WTC11 (cell line): Measurements from ENCODE around the gene LRRC1. TPM values are rescaled to one million over a fixed set of nuclear protein-coding genes. Genes with fewer than 3 reads are reported as not detected.
A peak's percentile ranks its signal among the peaks of the same experiment; 100 is the strongest.

ENCODE experiments used
- ATAC-seq: fragments of 200-7000 bp; cut with Tn5 transposase; 2 replicates; pipeline ENCODE4 v1.10.0; 2021; ENCODE audit warnings: mild to moderate bottlenecking, moderate library complexity
- CTCF ChIA-PET: fragments of 300-600 bp; sonication (Branson Sonifier 250); formaldehyde crosslinking; loops from one replicate; lab custom pipeline; 2021; ENCODE audit warnings: antibody characterized with exemption; lab: Charles Lee
- POLR2A ChIA-PET: fragments of 350-600 bp; sonication (Branson Sonifier 250); formaldehyde crosslinking; loops from one replicate; lab custom pipeline; 2021; ENCODE audit warnings: antibody characterized with exemption; lab: Charles Lee
- DNase-seq: peaks from one replicate; pipeline ENCODE4 v3.0.0; 2021; ENCODE audit warnings: low spot score
- H3K27ac Mint-ChIP-seq: 2 replicates; pipeline ENCODE4 v1.8.0; 2021; ENCODE audit warnings: mixed read lengths
- H3K27me3 Mint-ChIP-seq: 2 replicates; pipeline ENCODE4 v1.8.0; 2021; ENCODE audit warnings: low read depth, mild to moderate bottlenecking, moderate library complexity, mixed read lengths
- H3K36me3 Mint-ChIP-seq: 2 replicates; pipeline ENCODE4 v1.8.0; 2021; ENCODE audit warnings: mixed read lengths
- H3K4me1 Mint-ChIP-seq: 2 replicates; pipeline ENCODE4 v1.8.0; 2022; ENCODE audit warnings: mixed read lengths
- H3K4me3 Mint-ChIP-seq: 2 replicates; pipeline ENCODE4 v1.8.0; 2021; ENCODE audit warnings: mild to moderate bottlenecking, moderate library complexity, mixed read lengths
- H3K9me3 Mint-ChIP-seq: 2 replicates; pipeline ENCODE4 v1.8.0; 2021; ENCODE audit warnings: mixed read lengths
- AFF4 ChIP-seq: sonication (generic); formaldehyde crosslinking; IDR thresholded peaks from 2 replicates; pipeline ENCODE4 v1.8.1; 2023; ENCODE audit warnings: mild to moderate bottlenecking, missing genetic modification reagents, borderline replicate concordance
- AR ChIP-seq: fragments of 250-450 bp; sonication (Bioruptor Pico); IDR thresholded peaks from 2 replicates; pipeline ENCODE4 v1.9.0; 2021; ENCODE audit warnings: mild to moderate bottlenecking
- E2F1 ChIP-seq: sonication (generic); formaldehyde crosslinking; IDR thresholded peaks from 2 replicates; pipeline ENCODE4 v1.8.0; 2022; ENCODE audit warnings: mild to moderate bottlenecking, missing genetic modification reagents
- ESRRA ChIP-seq: sonication (generic); formaldehyde crosslinking; IDR thresholded peaks from 2 replicates; pipeline ENCODE4 v1.8.1; 2022; ENCODE audit warnings: mild to moderate bottlenecking, missing genetic modification reagents, borderline replicate concordance
- FOXK1 ChIP-seq: sonication (generic); formaldehyde crosslinking; IDR thresholded peaks from 2 replicates; pipeline ENCODE4 v1.8.0; 2022; ENCODE audit warnings: mild to moderate bottlenecking, moderate library complexity, missing genetic modification reagents
- FOXP1 ChIP-seq: sonication (generic); formaldehyde crosslinking; IDR thresholded peaks from 2 replicates; pipeline ENCODE4 v1.8.0; 2022; ENCODE audit warnings: missing genetic modification reagents, mild to moderate bottlenecking, moderate library complexity, borderline replicate concordance
- GABPB1 ChIP-seq: sonication (generic); formaldehyde crosslinking; IDR thresholded peaks from 2 replicates; pipeline ENCODE4 v1.8.1; 2023; ENCODE audit warnings: mild to moderate bottlenecking, missing genetic modification reagents
- HMGA2 ChIP-seq: fragments of 250-450 bp; sonication (Bioruptor Pico); IDR thresholded peaks from 2 replicates; pipeline ENCODE4 v1.4.0; 2021; ENCODE audit warnings: mild to moderate bottlenecking, moderate library complexity
- IRF1 ChIP-seq: sonication (generic); formaldehyde crosslinking; IDR thresholded peaks from 2 replicates; pipeline ENCODE4 v1.8.0; 2023; ENCODE audit warnings: missing genetic modification reagents
- MAX ChIP-seq: sonication (generic); formaldehyde crosslinking; IDR thresholded peaks from 2 replicates; pipeline ENCODE4 v1.8.0; 2022; ENCODE audit warnings: mild to moderate bottlenecking, missing genetic modification reagents
- NFYB ChIP-seq: sonication (generic); formaldehyde crosslinking; conservative IDR thresholded peaks from 2 replicates; pipeline ENCODE4 v1.8.0; 2022; ENCODE audit warnings: low read depth, missing genetic modification reagents
- NR2C2 ChIP-seq: sonication (generic); formaldehyde crosslinking; IDR thresholded peaks from 2 replicates; pipeline ENCODE4 v1.8.0; 2022; ENCODE audit warnings: mild to moderate bottlenecking, missing genetic modification reagents
- PRDM15 ChIP-seq: sonication (generic); formaldehyde crosslinking; IDR thresholded peaks from 2 replicates; pipeline ENCODE4 v1.8.0; 2022; ENCODE audit warnings: missing genetic modification reagents
- total RNA-seq: library from RNA; stranded (reverse); gene quantifications from 3 replicates; pipeline ENCODE4 v1.2.3, GENCODE V29; 2021

Gene LRRC1
- total RNA-seq, 1 experiment from 2014 or later, result 12.7 TPM

GRCh38 chr6:53795702-53796450 lies 1.1 kb downstream of the LRRC1 start:
- TF ChIP-seq FOXK1 (0 out of 2 replicates have a peak, but pooled peaks have one; percentile 27), ESRRA (0 out of 2 replicates have a peak, but pooled peaks have one; percentile 30), FOXP1 (CRISPR knock-in tag) (peak; percentile 75; the same call in 1 of the 2 replicates), MAX (CRISPR knock-in tag) (peak; percentile 59), AR (CRISPR knock-in tag) (no peak), GABPB1 (CRISPR knock-in tag) (peak; percentile 39; the same call in 1 of the 2 replicates)
- Mint-ChIP-seq H3K27me3 (peaks cover 20% of the 10 kb centered on the region), H3K4me3 (peak overlapping the region; percentile 95), H3K9me3 (peaks cover 1% of the 10 kb centered on the region; the same call in 1 of the 2 replicates), H3K27ac (peak overlapping the region; percentile 71; the same call in 1 of the 2 replicates), H3K4me1 (peaks cover 33% of the 10 kb centered on the region), H3K36me3 (peaks cover 1% of the 10 kb centered on the region)
- ChIA-PET POLR2A (interaction anchor here (1.3 to 1.9 kb wide), 2 partner anchors 17 to 160 kb away, joined by 5 to 11 read pairs; no protein-coding TSS in a partner anchor), CTCF (interaction anchor here (2.8 to 5.0 kb wide), 4 partner anchors 61 to 160 kb away, joined by 9 to 51 read pairs (median 14); no protein-coding TSS in a partner anchor)
- DNase-seq (peak; percentile 50), ATAC-seq (peak; percentile 11)

GRCh38 chr6:53796451-53796780 lies 1.6 kb downstream of the LRRC1 start:
- peaks cover 20% of the 10 kb centered on the region for H3K27me3 Mint-ChIP-seq
- H3K4me3 Mint-ChIP-seq, result peak overlapping the region; percentile 95
- peaks cover 35% of the 10 kb centered on the region for H3K4me1 Mint-ChIP-seq
- DNase-seq, result no peak
- CTCF ChIA-PET, result interaction anchor here (2.8 to 5.0 kb wide), 3 partner anchors 68 to 160 kb away, joined by 9 to 51 read pairs (median 18); no protein-coding TSS in a partner anchor
- no peak overlapping the region for H3K27ac Mint-ChIP-seq
- H3K9me3 Mint-ChIP-seq, result no peaks in the 10 kb centered on the region
- POLR2A ChIA-PET, result no interaction called here
- no peaks in the 10 kb centered on the region for H3K36me3 Mint-ChIP-seq
- ATAC-seq, result no peak
- TF ChIP-seq NR2C2 (CRISPR knock-in tag) (no peak), ESRRA (no peak)

- TF ChIP-seq NFYB (no peak), E2F1 (CRISPR knock-in tag) (no peak), HMGA2 (no peak), PRDM15 (CRISPR knock-in tag) (no peak), AFF4 (CRISPR knock-in tag) (no peak), IRF1 (CRISPR knock-in tag) (no peak)
- no peaks in the 10 kb centered on the region for H3K9me3 Mint-ChIP-seq
- H3K4me1 Mint-ChIP-seq, result peaks cover 35% of the 10 kb centered on the region
- H3K4me3 Mint-ChIP-seq, result peak overlapping the region; percentile 95
- POLR2A ChIA-PET, result no interaction called here
- DNase-seq (no peak), ATAC-seq (no peak)
- peaks cover 20% of the 10 kb centered on the region for H3K27me3 Mint-ChIP-seq
- H3K27ac Mint-ChIP-seq, result no peak overlapping the region
- CTCF ChIA-PET, result interaction anchor here (2.8 to 5.0 kb wide), 2 partner anchors 71 to 159 kb away, joined by 9 to 51 read pairs; no protein-coding TSS in a partner anchor
- H3K36me3 Mint-ChIP-seq, result no peaks in the 10 kb centered on the region
These were observed 2.0 kb downstream of the LRRC1 start for GRCh38 chr6:53796791-53797190.
